Stimulated activated CD4-positive, alpha-beta T cell treated with anti-CD3 and anti-CD28 coated beads, Interleukin-1b, Interleukin-23, amount 100 ng/mL, for 24 hours (primary cell): ENCODE measurements around the gene PUS1.
"Not testable (repeated sequence)": the region's sequence is repeated elsewhere in the genome, so short reads cannot be mapped to it uniquely, and the experiment has no call there.

Experiments
- DNase-seq, 4 experiments: peaks; one replicate each; pipeline ENCODE4 v3.0.0-alpha.2; 2020; ENCODE audit warnings: low read depth in 4 of 4, low spot score in 1 of 4

The PUS1 gene

GRCh38 chr12:131959641-131960589, 30.8 kb downstream of the PUS1 start:
- DNase-seq = no peak

DNA sequence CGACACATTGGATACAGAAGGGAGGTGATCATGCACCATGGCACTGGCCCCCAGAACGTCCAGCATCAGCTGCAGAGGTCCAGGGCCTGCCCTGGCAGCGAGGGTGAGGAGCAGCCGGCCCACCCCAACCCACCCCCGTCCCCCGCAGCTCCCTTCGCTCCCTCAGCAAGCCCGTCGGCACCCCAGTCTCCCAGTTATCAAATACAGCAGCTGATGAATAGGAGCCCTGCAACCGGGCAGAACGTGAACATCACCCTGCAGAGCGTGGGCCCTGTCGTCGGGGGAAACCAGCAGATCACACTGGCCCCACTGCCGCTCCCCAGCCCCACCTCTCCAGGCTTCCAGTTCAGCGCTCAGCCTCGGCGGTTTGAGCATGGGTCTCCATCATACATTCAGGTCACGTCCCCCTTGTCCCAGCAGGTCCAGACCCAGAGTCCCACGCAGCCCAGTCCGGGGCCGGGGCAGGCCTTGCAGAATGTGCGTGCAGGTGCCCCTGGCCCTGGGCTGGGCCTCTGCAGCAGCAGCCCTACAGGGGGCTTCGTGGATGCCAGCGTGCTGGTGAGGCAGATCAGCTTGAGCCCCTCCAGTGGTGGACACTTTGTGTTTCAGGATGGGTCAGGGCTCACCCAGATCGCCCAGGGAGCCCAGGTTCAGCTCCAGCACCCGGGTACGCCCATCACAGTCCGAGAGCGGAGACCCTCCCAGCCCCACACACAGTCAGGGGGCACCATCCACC, 31.7 kb downstream of the PUS1 start:
- not testable (repeated sequence) for DNase-seq

DNA sequence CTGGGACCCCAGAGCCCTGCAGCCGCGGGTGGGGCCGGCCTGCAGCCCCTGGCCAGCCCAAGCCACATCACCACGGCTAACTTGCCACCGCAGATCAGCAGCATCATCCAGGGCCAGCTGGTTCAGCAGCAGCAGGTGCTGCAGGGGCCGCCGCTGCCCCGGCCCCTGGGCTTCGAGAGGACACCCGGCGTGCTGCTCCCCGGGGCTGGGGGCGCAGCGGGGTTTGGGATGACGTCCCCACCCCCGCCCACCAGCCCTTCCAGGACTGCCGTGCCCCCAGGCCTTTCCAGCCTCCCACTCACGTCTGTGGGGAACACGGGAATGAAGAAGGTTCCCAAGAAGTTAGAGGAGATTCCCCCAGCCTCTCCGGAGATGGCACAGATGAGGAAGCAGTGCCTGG, 32.3 kb downstream of the PUS1 start:
- DNase-seq = not testable (repeated sequence)

DNA sequence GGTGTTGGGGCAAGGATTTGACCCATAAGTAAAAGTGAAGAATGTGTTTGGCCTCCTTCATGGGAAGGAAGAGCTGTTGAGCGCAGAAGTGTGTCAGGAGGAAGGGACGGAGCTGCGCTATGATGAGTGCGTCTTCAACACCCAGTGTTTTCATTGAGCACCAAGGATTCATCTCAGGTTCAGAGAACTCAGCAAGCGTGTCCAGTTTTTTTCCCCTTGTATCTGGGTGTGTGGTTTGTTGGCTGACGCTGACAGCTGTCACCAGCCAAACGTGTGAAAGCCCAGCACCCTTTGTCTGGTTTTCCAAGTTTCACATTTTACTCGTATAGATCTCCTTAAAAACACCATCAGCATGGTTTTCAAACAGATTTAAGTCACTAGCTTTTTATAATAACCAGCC, 33.0 kb downstream of the PUS1 start:
- no peak for DNase-seq

DNA sequence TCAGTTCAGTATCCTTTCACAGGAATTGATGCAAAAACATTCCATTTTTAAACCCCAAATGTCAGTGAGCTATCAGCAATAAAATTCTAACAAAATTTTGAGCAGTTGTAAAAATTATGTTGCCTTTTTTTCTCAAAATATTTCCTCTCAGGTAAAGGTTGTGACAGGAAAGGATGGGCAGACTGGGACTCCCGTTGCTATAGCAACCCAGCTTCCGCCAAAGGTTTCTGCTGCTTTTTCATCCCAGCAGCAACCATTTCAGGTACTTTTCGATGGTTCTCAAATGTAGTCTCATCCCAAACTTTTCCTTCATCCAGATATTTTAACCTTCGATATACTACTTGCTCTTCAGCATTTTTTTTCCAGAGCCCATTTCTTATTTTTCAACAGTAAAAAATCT, 34.3 kb downstream of the PUS1 start:
- no peak for DNase-seq

DNA sequence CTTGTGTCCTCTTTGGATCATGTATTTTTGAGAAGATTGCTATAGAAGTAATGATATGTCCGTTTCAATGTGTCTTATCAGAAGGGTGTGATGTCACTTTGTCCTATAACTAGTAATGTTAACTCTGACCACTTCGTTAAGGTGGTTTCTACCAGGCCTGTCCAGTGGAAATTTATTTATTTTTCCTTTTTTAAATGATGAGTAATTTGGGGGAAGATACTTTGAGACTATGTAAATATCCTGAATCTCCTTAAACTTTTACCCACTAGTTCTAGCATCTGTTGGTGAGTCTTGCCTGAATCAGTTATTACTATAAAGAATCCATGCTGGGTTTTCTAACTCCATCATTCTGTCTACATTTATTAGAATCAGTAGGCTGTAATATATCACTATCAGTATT, 36.0 kb downstream of the PUS1 start:
- no peak for DNase-seq

GRCh38 chr12:131971226-131971625, 42.1 kb downstream of the PUS1 start:
- DNase-seq = no peak

GRCh38 chr12:131975228-131975627, 46.2 kb downstream of the PUS1 start:
- DNase-seq = no peak

- DNase-seq = no peak
Measured at GRCh38 chr12:131979606-131980005, 50.5 kb downstream of the PUS1 start.

DNA sequence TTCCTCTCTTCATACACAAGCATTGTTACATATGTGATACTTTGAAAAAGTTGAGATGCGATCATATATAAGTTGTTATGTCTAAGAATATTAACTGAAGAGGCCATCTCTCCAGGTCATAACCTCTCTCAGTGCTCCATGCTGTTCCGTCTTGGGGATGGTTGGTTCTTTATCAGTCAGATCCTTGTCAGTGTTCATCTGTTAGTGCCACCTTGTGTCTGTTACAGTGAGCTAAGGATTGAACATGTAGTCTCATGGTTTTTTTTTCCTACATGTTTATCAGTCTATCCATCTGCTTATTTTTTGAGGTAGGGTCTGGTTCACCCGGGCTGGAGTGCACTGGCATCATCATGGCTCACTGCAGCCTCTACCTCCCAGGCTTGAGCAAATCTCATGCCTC, 51.2 kb downstream of the PUS1 start:
- no peak for DNase-seq

GRCh38 chr12:131981388-131981787, 52.3 kb downstream of the PUS1 start:
- no peak for DNase-seq

GRCh38 chr12:131982041-131982440, 53.0 kb downstream of the PUS1 start:
- no peak for DNase-seq

GRCh38 chr12:131983026-131983425, 54.0 kb downstream of the PUS1 start:
- no peak for DNase-seq

DNA sequence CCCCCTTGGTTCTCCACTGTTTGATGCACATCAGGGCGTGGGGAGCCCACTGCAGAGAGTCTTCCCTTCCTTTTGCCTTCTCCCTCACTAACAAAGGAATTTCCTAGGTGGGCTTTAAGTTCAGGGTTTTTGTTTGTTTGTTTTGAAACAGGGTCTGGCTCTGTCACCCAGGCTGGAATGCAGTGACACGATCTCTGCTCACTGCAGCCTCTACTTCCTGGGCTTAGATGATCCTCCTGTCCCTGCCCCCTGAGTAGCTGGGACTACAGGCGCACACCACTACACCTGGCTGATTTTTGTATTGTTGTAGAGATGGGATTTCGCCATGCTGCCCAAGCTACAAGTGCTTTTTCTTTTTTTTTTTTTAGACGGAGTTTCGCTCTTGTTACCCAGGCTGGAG, 54.5 kb downstream of the PUS1 start:
- no peak for DNase-seq

- no peak for DNase-seq
Measured at GRCh38 chr12:131984334-131984733, 55.3 kb downstream of the PUS1 start.

DNA sequence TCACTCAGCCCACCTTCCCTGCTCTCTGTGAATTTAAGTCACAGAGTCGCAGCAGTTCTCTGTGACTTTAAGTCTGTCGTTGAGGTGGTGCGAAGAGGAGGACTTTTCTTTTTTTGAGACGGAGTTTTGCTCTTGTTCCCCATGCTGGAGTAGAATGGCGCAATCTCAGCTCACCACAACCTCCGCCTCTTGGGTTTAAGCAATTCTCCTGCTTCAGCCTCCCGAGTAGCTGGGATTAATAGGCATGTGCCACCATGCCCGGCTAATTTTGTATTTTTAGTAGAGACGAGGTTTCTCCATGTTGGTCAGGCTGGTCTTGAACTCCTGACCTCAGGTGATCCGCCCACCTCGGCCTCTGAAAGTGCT, 56.4 kb downstream of the PUS1 start:
- not testable (repeated sequence) for DNase-seq

- DNase-seq = no peak
Measured at GRCh38 chr12:131986361-131986760, 57.3 kb downstream of the PUS1 start.

GRCh38 chr12:131986910-131987309, 57.8 kb downstream of the PUS1 start:
- DNase-seq = no peak

- DNase-seq = no peak
Measured at GRCh38 chr12:131987552-131987951, 58.5 kb downstream of the PUS1 start.

GRCh38 chr12:131988054-131988796, 59.1 kb downstream of the PUS1 start:
- DNase-seq = no peak

- DNase-seq = no peak
Measured at GRCh38 chr12:131989021-131989420, 59.9 kb downstream of the PUS1 start.
